Left renal pelvis (tissue), 4 donors: Measurements from ENCODE around the gene TMOD4. TPM values are rescaled to one million over a fixed set of nuclear protein-coding genes. Genes with fewer than 3 reads are reported as not detected.
"Not testable (repeated sequence)": the region's sequence is repeated elsewhere in the genome, so short reads cannot be mapped to it uniquely, and the experiment has no call there.

Experiments used
- DNase-seq, 4 donors: peaks; one replicate each; pipeline ENCODE4 v3.0.0-alpha.2; 2013; ENCODE audit warnings: low read depth in 4 of 4, low spot score in 3 of 4
- polyA plus RNA-seq, 4 donors: library from polyadenylated mRNA; unstranded; fragments of 120-200 nt; gene quantifications; one replicate each; pipeline ENCODE4 v1.2.1, GENCODE V29; 2013; ENCODE audit not compliant: insufficient read length in 4 of 4

TMOD4 gene
- polyA plus RNA-seq, result 1 to 10 TPM in 3 of 4 donors, under 1 TPM in 1; 0.46 to 2.3 (median 1.7) TPM

DNA sequence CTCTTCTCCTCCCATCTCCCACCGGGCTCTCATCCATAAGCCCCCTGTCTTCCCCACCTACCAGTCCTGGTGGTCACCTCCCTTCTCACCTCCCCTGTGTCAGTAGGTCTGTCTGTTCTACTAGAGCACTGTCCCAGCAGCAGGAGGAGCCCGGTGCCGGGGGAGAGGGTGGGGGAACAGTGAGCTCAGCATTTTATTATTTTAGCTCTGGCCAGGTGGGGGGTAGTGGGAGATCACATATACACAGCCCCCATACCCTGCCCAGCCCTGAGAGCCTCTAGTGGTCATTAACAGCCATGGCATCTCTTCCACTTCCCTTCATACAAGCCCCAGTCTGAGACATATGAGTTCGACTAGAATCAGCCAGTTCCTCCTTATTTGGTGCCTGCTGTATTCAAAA, at the start of gene TMOD4:
Gene TMOD4 (minus strand): TSS at position 119 of the 400 bp plus-strand sequence. CDS start 1,106 bp downstream, outside the sequence.
- DNase-seq, result no peak

GRCh38 chr1:151222130-151222529, 46.3 kb upstream of the TMOD4 start:
- DNase-seq, result no peak

- no peak for DNase-seq
These were observed 45.8 kb upstream of the TMOD4 start for GRCh38 chr1:151221616-151222015.

- DNase-seq, result no peak
These were observed 37.8 kb upstream of the TMOD4 start for GRCh38 chr1:151213560-151213959.

DNA sequence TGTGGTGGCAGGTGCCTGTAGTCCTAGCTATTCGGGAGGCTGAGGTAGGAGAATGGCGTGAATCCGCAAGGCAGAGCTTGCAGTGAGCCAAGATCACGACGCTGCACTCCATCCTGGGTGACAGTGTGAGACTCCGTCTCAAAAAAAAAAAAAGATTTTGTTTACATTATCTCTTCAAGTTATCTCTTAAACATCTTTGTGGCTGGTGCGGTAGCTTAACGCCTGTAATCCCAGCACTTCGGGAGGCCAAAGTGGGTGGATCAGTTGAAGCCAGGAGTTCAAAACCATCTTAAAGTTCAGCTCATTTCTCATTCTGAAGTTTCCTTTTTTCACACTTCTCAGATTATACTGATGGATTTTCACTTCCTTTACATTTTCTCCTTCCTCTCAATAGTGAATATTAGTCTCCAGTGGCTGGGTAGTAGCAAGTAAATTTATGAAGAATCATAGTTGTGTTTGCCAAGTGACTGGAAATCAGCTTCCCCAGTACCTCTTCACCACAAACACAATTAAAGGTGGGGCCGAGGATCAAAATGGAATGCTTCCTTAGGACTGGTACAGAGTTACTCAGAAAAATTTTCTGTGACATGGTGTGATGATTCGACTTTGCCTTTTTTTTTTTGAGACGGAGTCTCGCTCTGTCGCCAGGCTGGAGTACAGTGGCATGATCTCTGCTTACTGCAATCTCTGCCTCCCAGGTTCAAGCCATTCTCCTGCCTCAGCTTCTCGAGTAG, 36.4 kb upstream of the TMOD4 start:
- no peak for DNase-seq

DNA sequence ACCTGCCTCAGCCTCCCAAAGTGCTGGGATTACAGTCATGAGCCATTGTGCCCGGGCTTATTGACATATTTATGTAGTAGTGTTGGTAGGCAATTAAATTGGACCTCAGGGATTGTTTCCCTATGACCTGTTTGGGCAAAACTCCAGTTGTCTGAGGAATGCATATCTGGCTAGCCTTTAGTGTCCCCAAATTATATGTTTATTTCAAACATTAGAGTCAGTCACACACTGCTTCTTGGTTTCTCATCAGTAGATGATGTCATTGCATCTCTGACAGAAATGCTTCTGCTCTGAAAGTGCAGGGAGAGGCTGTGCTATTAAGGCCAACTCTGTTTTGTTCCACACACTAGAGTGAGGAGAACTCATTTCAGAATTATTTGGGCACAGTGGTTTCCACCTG, 35.0 kb upstream of the TMOD4 start:
- DNase-seq, result no peak

DNA sequence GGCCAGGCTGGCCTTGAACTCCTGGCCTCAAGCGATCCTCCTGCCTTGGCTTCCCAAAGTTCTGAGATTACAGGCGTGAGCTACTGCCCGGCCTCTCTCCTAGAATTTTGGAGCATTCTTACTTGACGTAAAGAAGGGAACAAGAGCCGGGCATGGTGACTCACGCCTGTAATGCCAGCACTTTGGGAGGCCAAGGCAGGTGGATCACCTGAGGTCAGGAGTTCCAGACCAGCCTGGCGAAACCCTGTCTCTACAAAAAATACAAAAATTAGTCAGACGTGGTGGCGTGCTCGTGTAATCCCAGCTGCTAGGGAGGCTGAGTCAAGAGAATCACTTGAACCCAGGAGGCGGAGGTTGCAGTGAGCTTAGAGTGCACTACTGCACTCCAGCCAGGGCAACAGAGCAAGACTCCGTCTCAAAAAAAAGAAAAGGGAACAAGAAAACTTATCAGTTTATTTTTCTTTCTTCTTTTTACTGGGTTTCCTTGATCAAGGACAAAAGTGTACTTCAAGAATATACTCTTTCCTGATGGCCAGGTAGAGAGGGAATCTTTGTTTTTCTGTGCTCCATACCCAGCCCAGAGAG, 29.7 kb upstream of the TMOD4 start:
- not testable (repeated sequence) for DNase-seq

GRCh38 chr1:151199873-151200581, 24.2 kb upstream of the TMOD4 start:
- no peak for DNase-seq

DNA sequence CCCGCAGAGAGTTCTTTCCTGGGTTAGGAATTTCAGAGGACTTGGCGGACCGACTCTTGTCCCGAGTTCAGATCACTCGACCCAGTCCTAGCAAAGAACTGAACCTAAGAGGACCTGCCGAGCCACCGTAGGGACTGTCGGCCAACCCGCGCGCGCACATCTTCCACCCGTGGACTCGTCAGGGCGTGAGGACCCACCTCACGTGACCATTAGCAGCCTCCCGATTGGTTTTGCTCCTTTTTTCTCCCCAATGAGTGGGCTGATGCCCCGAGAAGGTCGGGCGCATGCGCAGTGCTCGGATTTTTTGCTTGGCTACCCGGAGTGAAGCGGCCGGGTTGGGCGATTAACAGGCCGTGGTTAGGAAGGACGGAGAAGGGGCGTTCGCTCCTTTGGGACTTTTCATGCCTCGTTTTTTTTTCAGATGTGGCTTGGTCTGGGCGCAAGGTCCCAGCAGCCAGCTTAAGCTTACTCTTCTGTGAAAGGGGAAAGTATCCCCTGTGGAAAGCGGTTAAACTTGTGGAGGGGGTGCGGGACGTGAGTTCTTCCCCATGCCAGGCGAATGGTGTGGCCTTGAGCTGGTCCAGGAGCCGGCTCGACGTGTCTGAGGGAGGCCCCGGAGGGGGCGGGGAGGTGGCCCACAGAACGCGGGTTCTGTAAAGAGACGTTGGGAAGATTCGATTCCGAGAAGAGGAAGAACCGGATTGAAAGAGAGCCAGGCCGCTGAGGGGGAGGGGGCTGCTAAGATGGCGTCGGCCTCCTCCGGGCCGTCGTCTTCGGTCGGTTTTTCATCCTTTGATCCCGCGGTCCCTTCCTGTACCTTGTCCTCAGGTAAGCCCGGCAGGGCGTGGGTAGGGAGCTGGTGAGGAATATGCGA, 22.7 kb upstream of the TMOD4 start, which contains the start of gene PIP5K1A:
Gene PIP5K1A (plus strand): TSS at position 299 of the 874 bp plus-strand sequence. CDS start 445 bp downstream, at position 744.
- peak; percentile 96 to 98 (median 98) for DNase-seq

- DNase-seq, result no peak
These were observed 22.1 kb upstream of the TMOD4 start for GRCh38 chr1:151197863-151198253.

DNA sequence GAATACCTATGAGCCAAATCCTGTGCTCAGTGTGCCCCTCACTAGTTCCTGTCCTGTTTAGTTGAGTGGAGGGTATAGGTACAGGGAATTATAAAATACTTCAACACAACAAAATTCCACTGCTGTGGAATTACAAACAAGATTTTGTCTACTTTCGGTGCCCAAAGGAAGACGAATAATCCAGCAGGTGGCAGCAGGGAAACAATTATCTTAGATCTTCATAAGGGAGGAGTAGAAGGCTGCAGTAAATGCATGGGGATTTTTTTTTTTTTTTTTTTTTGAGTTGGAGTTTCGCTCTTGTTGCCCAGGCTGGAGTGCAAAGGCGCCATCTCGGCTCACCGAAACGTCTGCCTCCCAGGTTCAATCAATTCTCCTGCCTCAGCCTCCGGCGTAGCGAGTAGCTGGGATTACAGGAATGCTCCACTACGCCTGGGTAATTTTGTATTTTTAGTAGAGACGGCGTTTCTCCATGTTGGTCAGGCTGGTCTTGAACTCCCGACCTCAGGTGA, 20.6 kb upstream of the TMOD4 start:
- DNase-seq, result peak in 2 of 4 donors; percentile 59 to 71

DNA sequence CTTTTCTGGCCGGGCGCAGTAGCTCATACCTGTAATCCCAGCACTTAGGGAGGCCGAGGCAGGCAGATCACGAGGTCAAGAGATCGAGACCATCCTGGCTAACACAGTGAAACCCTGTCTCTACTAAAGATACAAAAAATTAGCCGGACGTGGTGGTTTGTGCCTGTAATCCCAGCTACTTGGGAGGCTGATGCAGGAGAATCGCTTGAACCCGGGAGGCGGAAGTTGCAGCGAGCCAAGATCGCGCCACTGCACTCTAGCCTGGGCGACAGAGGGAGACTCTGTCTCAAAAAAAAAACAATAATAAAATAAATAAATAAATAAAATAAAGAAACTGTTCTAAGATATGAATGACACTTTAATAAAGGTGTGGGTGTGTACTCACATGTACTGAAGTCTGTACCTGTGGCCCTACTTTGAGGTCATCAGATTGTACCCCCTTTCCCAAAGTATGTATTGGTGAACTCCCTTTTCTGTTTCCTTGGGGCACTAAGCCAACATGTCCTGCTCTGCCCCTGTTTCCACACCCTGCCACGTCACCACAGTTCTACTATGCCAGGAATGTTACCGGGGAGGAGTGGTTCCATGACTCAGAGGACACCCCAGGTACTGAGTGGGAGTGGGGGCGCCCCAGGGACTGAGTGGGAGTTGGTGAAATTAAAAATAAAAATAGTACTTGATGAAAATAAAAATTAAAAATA, 19.3 kb upstream of the TMOD4 start:
- not testable (repeated sequence) for DNase-seq

DNA sequence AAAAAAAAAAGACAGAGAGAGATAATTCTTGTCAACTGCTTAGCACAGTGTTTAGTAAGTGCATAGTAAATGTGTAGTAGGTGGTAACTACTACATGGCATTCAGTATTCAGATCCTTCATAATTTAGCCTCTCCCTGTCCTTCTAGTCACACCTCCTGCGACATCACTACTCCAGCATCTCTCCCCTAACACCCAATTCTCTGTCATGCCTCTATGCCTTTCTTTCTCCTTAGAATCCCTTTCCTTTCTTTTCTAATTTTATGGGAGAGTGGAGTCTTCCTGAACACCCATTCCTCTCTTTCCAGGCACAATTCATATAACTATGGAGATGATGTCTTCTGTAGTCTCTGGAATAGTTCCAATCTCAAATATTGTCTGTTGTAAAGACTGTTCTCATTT, 18.1 kb upstream of the TMOD4 start:
- DNase-seq, result no peak

DNA sequence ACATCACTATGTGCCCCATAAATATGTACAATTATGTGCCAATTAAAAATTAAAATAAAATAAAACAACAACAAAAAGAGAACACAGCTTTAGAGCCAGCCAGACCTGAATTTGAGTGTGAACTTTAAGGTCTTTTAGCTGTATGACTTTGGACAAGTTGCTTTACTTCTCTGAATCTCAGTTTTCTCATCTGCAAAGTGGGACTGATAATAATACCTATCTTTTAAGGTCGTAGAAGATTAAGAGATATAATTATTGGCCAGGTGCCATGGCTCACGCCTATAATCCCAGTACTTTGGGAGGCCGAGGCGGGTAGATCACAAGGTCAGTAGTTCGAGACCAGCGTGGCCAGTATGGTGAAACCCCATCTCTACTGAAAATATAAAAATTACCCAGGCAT, 17.5 kb upstream of the TMOD4 start:
- DNase-seq, result no peak

DNA sequence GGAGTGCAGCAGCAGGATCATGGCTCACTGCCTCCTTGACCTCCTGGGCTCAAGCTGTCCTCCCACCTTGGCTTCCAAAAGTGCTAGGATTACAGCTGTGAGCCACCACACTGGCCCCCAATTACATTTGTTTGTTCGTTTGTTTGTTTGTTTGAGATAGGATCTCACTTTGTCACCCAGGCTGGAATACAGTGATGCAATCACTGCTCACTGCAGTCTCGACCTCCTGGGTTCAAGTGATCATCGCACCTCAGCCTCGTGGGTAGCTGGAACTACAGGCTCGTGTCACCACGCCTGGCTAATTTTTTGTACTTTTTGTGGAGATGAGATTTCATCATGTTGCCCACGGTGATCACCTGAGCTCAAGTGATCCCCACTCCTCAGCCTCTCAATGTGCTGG, 16.3 kb upstream of the TMOD4 start:
- DNase-seq, result no peak

DNA sequence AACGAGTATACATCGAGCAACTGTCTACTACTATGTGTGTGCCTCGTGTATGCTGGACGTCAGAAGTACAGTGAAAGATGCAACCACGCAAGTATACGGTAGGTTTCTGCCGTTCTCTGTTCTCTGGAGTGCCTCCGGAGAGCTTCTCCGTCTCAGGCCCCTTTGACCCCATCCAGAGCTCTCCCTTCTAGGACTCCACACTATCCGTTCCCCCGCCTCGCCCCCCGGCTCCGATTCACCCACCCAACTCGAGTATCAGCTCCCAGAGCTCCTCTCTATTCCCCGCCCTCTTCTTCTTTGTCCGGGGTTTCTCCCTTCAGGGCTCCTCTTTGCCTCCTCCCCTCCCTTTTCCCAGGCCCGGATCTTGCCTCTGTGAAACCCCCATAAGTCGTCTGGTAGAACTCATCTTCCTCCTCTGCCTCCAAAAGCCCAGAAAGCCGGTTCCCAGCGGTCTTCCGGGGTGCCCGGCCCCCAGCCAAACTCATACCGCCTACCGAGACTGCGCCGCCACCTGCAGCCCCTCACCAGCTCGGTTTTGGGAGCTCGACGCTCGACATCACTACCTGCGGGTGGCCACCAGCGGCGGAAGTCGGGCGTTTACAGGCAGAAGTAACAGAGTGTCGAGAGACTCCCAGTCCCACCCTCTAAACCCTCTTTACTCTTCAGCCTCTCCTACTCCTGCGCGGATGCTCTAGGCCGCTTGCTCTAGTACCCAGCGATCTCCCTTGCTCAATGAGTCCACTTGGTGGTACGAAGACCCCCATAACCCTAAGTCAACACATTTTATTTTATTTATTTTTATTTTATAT, 14.1 kb upstream of the TMOD4 start, which contains the start of gene VPS72:
Gene VPS72 (minus strand): TSS at position 561 of the 809 bp plus-strand sequence. CDS start 76 bp downstream, at position 485.
- peak; percentile 82 to 87 (median 83) for DNase-seq

GRCh38 chr1:151188667-151189066, 12.9 kb upstream of the TMOD4 start:
- not testable (repeated sequence) for DNase-seq

GRCh38 chr1:151187205-151187604, 11.4 kb upstream of the TMOD4 start:
- DNase-seq, result no peak

GRCh38 chr1:151184211-151184610, 8.4 kb upstream of the TMOD4 start:
- no peak for DNase-seq
